IPS-18a (cell line): ENCODE results near the gene GET4.
"Not testable (repeated sequence)": the region's sequence is repeated elsewhere in the genome, so short reads cannot be mapped to it uniquely, and the experiment has no call there.

Experiments
- H3K27ac ChIP-seq: one replicate; pipeline ENCODE4 v1.5.1; 2013; ENCODE audit warnings: low read length
- H3K27me3 ChIP-seq: one replicate; pipeline ENCODE4 v1.6.1; 2013; ENCODE audit warnings: mild to moderate bottlenecking, low read length; ENCODE audit not compliant: control insufficient read depth, insufficient read depth
- H3K36me3 ChIP-seq: one replicate; pipeline ENCODE4 v1.6.1; 2013; ENCODE audit warnings: low read depth, low read length; ENCODE audit not compliant: control insufficient read depth
- H3K4me1 ChIP-seq: one replicate; pipeline ENCODE4 v1.6.1; 2013; ENCODE audit warnings: low read depth, low read length; ENCODE audit not compliant: control insufficient read depth
- H3K4me3 ChIP-seq: one replicate; pipeline ENCODE4 v1.5.1; 2013; ENCODE audit warnings: low read length
- H3K9ac ChIP-seq: one replicate; pipeline ENCODE4 v1.6.1; 2013; ENCODE audit warnings: mild to moderate bottlenecking, low read length, moderate library complexity
- H3K9me3 ChIP-seq: one replicate; pipeline ENCODE4 v1.6.1; 2013; ENCODE audit warnings: low read depth, low read length; ENCODE audit not compliant: control insufficient read depth

Gene GET4

GRCh38 chr7:934469-935163 lies 58.3 kb downstream of the GET4 start:
- H3K9ac ChIP-seq: no peak overlapping the region

GRCh38 chr7:935164-935873 lies 59.0 kb downstream of the GET4 start:
- no peaks in the 10 kb centered on the region for H3K4me1 ChIP-seq
- H3K4me3 ChIP-seq: no peak overlapping the region
- H3K9me3 ChIP-seq: no peaks in the 10 kb centered on the region
- H3K27ac ChIP-seq: no peak overlapping the region
- no peak overlapping the region for H3K9ac ChIP-seq
- H3K36me3 ChIP-seq: no peaks in the 10 kb centered on the region
- peaks cover 3% of the 10 kb centered on the region for H3K27me3 ChIP-seq

More at GRCh38 chr7:934469-935163, 58.3 kb downstream of the GET4 start:
- no peaks in the 10 kb centered on the region for H3K9me3 ChIP-seq
- H3K36me3 ChIP-seq: no peaks in the 10 kb centered on the region
- H3K27ac ChIP-seq: no peak overlapping the region
- no peaks in the 10 kb centered on the region for H3K27me3 ChIP-seq
- H3K4me1 ChIP-seq: no peaks in the 10 kb centered on the region
- H3K4me3 ChIP-seq: no peak overlapping the region

- no peaks in the 10 kb centered on the region for H3K36me3 ChIP-seq
- no peak overlapping the region for H3K4me3 ChIP-seq
- no peak overlapping the region for H3K27ac ChIP-seq
- no peaks in the 10 kb centered on the region for H3K4me1 ChIP-seq
- no peak overlapping the region for H3K9ac ChIP-seq
- peaks cover 9% of the 10 kb centered on the region for H3K27me3 ChIP-seq
- no peaks in the 10 kb centered on the region for H3K9me3 ChIP-seq
Observed at GRCh38 chr7:935874-936385, 59.6 kb downstream of the GET4 start.

GRCh38 chr7:936386-937054 lies 60.2 kb downstream of the GET4 start:
- Histone ChIP-seq H3K4me1 (no peaks in the 10 kb centered on the region), H3K27me3 (peaks cover 13% of the 10 kb centered on the region), H3K36me3 (no peaks in the 10 kb centered on the region), H3K9me3 (no peaks in the 10 kb centered on the region), H3K9ac (no peak overlapping the region), H3K27ac (no peak overlapping the region), H3K4me3 (no peak overlapping the region)

GRCh38 chr7:937856-938484 lies 61.6 kb downstream of the GET4 start:
- H3K9ac ChIP-seq: no peak overlapping the region
- H3K27ac ChIP-seq: no peak overlapping the region
- H3K4me1 ChIP-seq: no peaks in the 10 kb centered on the region
- H3K36me3 ChIP-seq: no peaks in the 10 kb centered on the region
- peaks cover 20% of the 10 kb centered on the region for H3K27me3 ChIP-seq
- no peaks in the 10 kb centered on the region for H3K9me3 ChIP-seq
- H3K4me3 ChIP-seq: no peak overlapping the region

- H3K36me3 ChIP-seq: no peaks in the 10 kb centered on the region
- H3K4me3 ChIP-seq: no peak overlapping the region
- H3K27me3 ChIP-seq: peaks cover 20% of the 10 kb centered on the region
- no peak overlapping the region for H3K9ac ChIP-seq
- H3K27ac ChIP-seq: no peak overlapping the region
- no peaks in the 10 kb centered on the region for H3K9me3 ChIP-seq
- H3K4me1 ChIP-seq: no peaks in the 10 kb centered on the region
Observed at GRCh38 chr7:938546-939185, 62.3 kb downstream of the GET4 start.

- peaks cover 20% of the 10 kb centered on the region for H3K27me3 ChIP-seq
- H3K4me1 ChIP-seq: no peaks in the 10 kb centered on the region
- no peak overlapping the region for H3K9ac ChIP-seq
- H3K36me3 ChIP-seq: no peaks in the 10 kb centered on the region
- H3K9me3 ChIP-seq: no peaks in the 10 kb centered on the region
- no peak overlapping the region for H3K4me3 ChIP-seq
- H3K27ac ChIP-seq: no peak overlapping the region
Observed at GRCh38 chr7:939843-940242, 63.5 kb downstream of the GET4 start.

GRCh38 chr7:940599-941408 lies 64.5 kb downstream of the GET4 start:
- Histone ChIP-seq H3K9ac (no peak overlapping the region), H3K9me3 (no peaks in the 10 kb centered on the region), H3K4me3 (no peak overlapping the region), H3K36me3 (no peaks in the 10 kb centered on the region), H3K27ac (no peak overlapping the region), H3K27me3 (peaks cover 20% of the 10 kb centered on the region), H3K4me1 (peaks cover 2% of the 10 kb centered on the region)

GRCh38 chr7:943793-944192 lies 67.4 kb downstream of the GET4 start:
- H3K9ac ChIP-seq, H3K4me3 ChIP-seq, H3K36me3 ChIP-seq, H3K9me3 ChIP-seq, H3K4me1 ChIP-seq, H3K27ac ChIP-seq: not testable (repeated sequence)
- H3K27me3 ChIP-seq: peaks cover 20% of the 10 kb centered on the region

- Histone ChIP-seq H3K27ac (no peak overlapping the region), H3K9me3 (no peaks in the 10 kb centered on the region), H3K4me1 (peaks cover 6% of the 10 kb centered on the region), H3K27me3 (peaks cover 20% of the 10 kb centered on the region), H3K9ac (no peak overlapping the region), H3K36me3 (no peaks in the 10 kb centered on the region), H3K4me3 (no peak overlapping the region)
Observed at GRCh38 chr7:944744-945143, 68.4 kb downstream of the GET4 start.
